ENCODE data around the gene TPRX1. TPM values are rescaled to one million over a fixed set of nuclear protein-coding genes. Genes with fewer than 3 reads are reported as not detected.

Gene TPRX1
- total RNA-seq, 4 donors from 2014 or later, result not detected

GRCh38 chr19:47839913-47840312 is 35.6 kb upstream of the TPRX1 start:
- Histone ChIP-seq H3K9me3 (no peaks in the 10 kb centered on the region), H3K27ac (replicated peaks in 1 of 4) (no peak overlapping the region), H3K4me3 (no peak overlapping the region), H3K27me3 (peaks cover 0 to 42% (median 0%) of the 10 kb centered on the region in 4 donors), H3K4me1 (no peaks in the 10 kb centered on the region), H3K36me3 (no peaks in the 10 kb centered on the region)
- TF ChIP-seq POLR2A (IDR thresholded peaks at IDR 0.05; ENCODE audit: low read depth), result no peak
- intact Hi-C loops (cut with DNase I), result no loop called here
- no peak for DNase-seq (ENCODE audit: extremely low spot score)
- WGBS, result 23% methylated on average over 9 of the region's 10 CpGs

GRCh38 chr19:47839411-47839810 is 35.1 kb upstream of the TPRX1 start:
- TF ChIP-seq EP300 (IDR thresholded peaks at IDR 0.05), result no peak
- TF ChIP-seq POLR2AphosphoS5 (IDR thresholded peaks at IDR 0.05), result no peak
- no peak for TF ChIP-seq POLR2A (IDR thresholded peaks at IDR 0.05; ENCODE audit: low read depth)
- no peak for TF ChIP-seq CTCF (IDR thresholded peaks at IDR 0.05)
- Histone ChIP-seq H3K27me3 (peaks cover 0 to 42% (median 0%) of the 10 kb centered on the region in 4 donors), H3K4me1 (no peaks in the 10 kb centered on the region), H3K9me3 (no peaks in the 10 kb centered on the region), H3K27ac (replicated peaks in 1 of 4) (no peak overlapping the region), H3K4me3 (no peak overlapping the region), H3K36me3 (no peaks in the 10 kb centered on the region)
- WGBS, result 38% methylated on average over 12 of the region's 16 CpGs
- DNase-seq (ENCODE audit: extremely low spot score), result no peak
- intact Hi-C loops (cut with DNase I), result no loop called here

GRCh38 chr19:47836038-47836437 is 31.7 kb upstream of the TPRX1 start:
- peaks cover 0 to 25% (median 0%) of the 10 kb centered on the region in 4 donors for H3K27me3 ChIP-seq
- H3K9me3 ChIP-seq, result no peaks in the 10 kb centered on the region
- TF ChIP-seq CTCF (IDR thresholded peaks at IDR 0.05) (no peak), EP300 (IDR thresholded peaks at IDR 0.05) (no peak), POLR2A (IDR thresholded peaks at IDR 0.05; ENCODE audit: low read depth) (no peak), POLR2AphosphoS5 (IDR thresholded peaks at IDR 0.05) (no peak)
- H3K4me1 ChIP-seq, result no peaks in the 10 kb centered on the region
- no peak for DNase-seq (ENCODE audit: extremely low spot score)
- intact Hi-C loops (cut with DNase I), result no loop called here
- H3K4me3 ChIP-seq, result no peak overlapping the region
- H3K27ac ChIP-seq (replicated peaks in 1 of 4), result no peak overlapping the region
- no peaks in the 10 kb centered on the region for H3K36me3 ChIP-seq
- WGBS, result 67% methylated on average over 3 of the region's 8 CpGs

- Histone ChIP-seq H3K4me3 (no peak overlapping the region), H3K27ac (replicated peaks in 1 of 4) (no peak overlapping the region), H3K9me3 (no peaks in the 10 kb centered on the region), H3K36me3 (no peaks in the 10 kb centered on the region), H3K4me1 (no peaks in the 10 kb centered on the region), H3K27me3 (peaks cover 0 to 22% (median 0%) of the 10 kb centered on the region in 4 donors)
- intact Hi-C loops (cut with DNase I), result no loop called here
- TF ChIP-seq EP300 (IDR thresholded peaks at IDR 0.05), result no peak
- DNase-seq (ENCODE audit: extremely low spot score), result no peak
- WGBS, result 93% methylated on average over 4 of the region's 4 CpGs
These were observed 28.4 kb upstream of the TPRX1 start for GRCh38 chr19:47832723-47833122.

GRCh38 chr19:47826800-47827199 is 22.4 kb upstream of the TPRX1 start:
- H3K4me1 ChIP-seq, result no peaks in the 10 kb centered on the region
- no peak overlapping the region for H3K27ac ChIP-seq (replicated peaks in 1 of 4)
- peaks cover 0 to 7% (median 5%) of the 10 kb centered on the region in 4 donors for H3K9me3 ChIP-seq
- no peak for DNase-seq (ENCODE audit: extremely low spot score)
- WGBS, result 78% methylated on average over 6 of the region's 6 CpGs
- intact Hi-C loops (cut with DNase I), result no loop called here
- peaks cover 0 to 31% (median 0%) of the 10 kb centered on the region in 4 donors for H3K27me3 ChIP-seq
- no peak for TF ChIP-seq CTCF (IDR thresholded peaks at IDR 0.05)
- no peak for TF ChIP-seq EP300 (IDR thresholded peaks at IDR 0.05)
- no peak for TF ChIP-seq POLR2A (IDR thresholded peaks at IDR 0.05; ENCODE audit: low read depth)
- no peak for TF ChIP-seq POLR2AphosphoS5 (IDR thresholded peaks at IDR 0.05)
- no peaks in the 10 kb centered on the region for H3K36me3 ChIP-seq
- H3K4me3 ChIP-seq, result no peak overlapping the region

- H3K27ac ChIP-seq (replicated peaks in 1 of 4), result no peak overlapping the region
- H3K4me1 ChIP-seq, result no peaks in the 10 kb centered on the region
- no peak for TF ChIP-seq POLR2A (IDR thresholded peaks at IDR 0.05; ENCODE audit: low read depth)
- TF ChIP-seq EP300 (IDR thresholded peaks at IDR 0.05), result no peak
- no peak for TF ChIP-seq CTCF (IDR thresholded peaks at IDR 0.05)
- no peak for TF ChIP-seq POLR2AphosphoS5 (IDR thresholded peaks at IDR 0.05)
- no peak overlapping the region for H3K4me3 ChIP-seq
- 67% methylated on average over 6 of the region's 6 CpGs for WGBS
- H3K9me3 ChIP-seq, result peaks cover 0 to 7% (median 5%) of the 10 kb centered on the region in 4 donors
- intact Hi-C loops (cut with DNase I), result no loop called here
- no peak for DNase-seq (ENCODE audit: extremely low spot score)
- no peaks in the 10 kb centered on the region for H3K36me3 ChIP-seq
- H3K27me3 ChIP-seq, result peaks cover 0 to 52% (median 0%) of the 10 kb centered on the region in 4 donors
These were observed 20.0 kb upstream of the TPRX1 start for GRCh38 chr19:47824396-47824795.

Measured in esophagus muscularis mucosa (tissue), 4 donors.